GM21526 (cell line): Measurements from ENCODE around the gene HCN1.

Experiments
- ATAC-seq: cut with Tn5 transposase; IDR thresholded peaks from one replicate; pipeline ENCODE4 v1.9.1; 2021; ENCODE audit warnings: moderate library complexity; ENCODE audit not compliant: unreplicated experiment, low FRiP score

The HCN1 gene

DNA sequence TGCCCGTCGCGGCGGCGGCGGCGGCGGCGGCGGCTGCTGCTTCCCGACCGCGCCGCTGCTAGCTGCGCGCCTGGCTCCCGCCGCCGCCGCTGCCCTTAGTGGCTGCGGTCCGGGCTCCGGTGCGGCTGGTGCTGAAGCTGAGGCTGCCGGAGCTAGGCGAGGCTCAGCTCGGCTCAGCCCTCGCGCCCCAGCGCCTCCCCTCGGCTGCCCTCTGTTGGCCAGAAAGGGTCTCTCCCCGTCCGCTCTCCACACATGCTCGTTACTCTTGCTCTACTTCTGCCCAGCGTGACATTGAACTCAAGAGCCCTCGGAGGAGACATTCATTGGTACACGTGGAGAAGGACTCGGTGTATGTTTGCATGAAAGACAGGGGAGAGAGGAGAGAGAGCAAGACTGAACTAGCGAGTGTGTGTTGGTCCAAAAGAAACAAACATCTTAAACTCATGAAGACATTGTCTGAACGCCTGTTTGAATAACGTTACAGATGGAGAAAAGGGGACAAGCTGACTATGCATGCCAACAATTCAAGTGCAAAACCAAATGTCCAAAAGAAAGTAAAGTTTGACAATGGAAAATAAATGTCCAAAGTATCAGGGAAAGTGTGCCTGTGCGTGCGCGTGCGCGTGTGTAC, at the start of gene HCN1:
HCN1 (minus strand) TSS at position 175 of the 631 bp plus-strand sequence.
- no peak for ATAC-seq

DNA sequence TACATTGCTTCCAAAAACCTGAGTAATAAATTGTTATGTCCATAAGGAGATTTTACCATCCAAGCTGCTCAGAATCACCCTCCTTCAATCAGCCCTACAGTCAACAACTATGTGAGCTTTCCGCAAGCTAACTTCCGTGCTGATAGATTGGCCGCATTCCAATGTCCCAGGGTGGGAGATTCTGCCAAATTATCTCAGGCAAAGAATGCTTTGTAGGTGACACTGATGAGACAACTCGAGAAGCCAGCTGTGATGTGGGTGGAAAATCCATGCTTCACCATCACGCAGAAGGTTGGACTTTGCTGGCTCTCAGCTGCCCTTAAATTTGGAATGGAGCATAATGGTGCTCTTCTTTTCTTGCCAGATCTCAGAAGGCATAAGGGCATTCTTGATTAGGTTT, 44.9 kb upstream of the HCN1 start:
- ATAC-seq = no peak

DNA sequence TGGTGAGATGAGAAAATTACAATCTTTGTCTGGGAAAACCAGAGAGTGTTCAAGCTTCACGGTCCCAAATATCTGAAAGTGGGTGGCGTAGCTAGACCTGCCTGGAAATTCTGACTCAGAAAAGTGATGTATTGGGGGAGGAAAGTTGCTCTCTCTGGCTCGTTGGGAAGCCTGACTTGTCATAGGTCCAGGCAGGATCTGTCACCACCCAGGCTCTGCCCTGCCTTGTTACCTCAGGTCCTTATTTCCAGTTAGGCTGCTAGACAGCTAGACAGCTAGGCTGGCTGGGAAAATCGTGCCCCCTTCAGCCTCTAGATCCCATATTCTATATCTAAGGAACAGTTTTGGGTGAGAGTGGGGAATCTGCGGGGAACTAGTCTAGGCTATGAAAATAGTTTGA, 41.0 kb upstream of the HCN1 start:
- ATAC-seq = no peak

DNA sequence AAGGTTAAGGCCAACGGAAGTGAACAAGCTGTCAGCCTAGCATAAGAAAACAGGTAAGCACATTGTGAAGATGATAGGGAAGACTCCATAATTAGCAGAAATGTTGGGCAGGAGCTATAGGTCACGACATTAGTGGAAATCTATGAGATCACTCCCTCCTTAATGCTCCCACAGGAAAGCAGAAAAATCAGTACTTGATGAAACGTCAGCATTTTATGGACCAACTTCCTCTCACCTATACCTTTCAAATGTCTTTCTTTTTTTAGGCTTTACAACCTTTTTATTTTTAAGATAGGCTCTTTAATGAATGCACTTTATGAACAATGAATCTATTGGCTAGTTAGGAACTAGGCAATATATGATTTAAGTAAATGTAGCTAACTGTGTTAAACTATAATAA, 29.4 kb upstream of the HCN1 start:
- ATAC-seq = no peak

DNA sequence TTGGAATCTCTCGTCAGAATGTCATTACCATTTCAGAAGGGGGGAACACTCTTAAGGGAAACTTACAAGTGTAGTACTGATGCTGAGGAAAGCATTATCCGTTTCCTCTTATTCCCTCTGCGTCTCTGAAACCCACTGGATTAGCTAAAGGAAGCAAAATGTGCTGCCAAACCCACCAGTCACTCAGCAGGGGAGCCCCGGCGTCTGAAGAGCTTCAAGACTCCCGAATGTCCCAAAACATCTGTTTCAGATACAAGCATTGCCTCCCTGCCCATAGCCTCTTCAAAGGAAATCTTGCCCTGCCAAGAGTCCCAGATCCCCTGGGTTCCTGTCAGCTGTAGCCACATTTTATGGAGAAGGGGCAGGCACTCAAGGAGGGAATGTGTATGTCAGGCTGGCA, 1.0 kb upstream of the HCN1 start:
- ATAC-seq = no peak

DNA sequence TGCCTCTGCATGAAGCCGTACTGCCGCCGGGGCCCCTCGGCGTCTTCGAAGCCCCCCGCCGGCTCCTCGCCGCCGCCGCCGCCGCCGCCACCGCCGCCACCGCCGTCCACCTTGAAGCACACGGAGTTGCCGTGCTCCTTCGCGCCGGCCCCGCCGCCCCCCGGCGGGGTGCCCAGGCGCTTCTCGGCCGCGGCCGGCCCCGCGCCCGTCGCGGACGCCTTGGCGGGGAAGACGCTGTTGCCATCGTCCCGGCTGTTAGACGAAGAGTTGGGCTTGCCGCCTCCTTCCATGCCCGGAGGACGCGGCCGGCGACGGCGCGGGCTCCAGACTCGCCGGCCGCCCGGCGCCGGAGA, 400 bp downstream of the HCN1 start:
- no peak for ATAC-seq

DNA sequence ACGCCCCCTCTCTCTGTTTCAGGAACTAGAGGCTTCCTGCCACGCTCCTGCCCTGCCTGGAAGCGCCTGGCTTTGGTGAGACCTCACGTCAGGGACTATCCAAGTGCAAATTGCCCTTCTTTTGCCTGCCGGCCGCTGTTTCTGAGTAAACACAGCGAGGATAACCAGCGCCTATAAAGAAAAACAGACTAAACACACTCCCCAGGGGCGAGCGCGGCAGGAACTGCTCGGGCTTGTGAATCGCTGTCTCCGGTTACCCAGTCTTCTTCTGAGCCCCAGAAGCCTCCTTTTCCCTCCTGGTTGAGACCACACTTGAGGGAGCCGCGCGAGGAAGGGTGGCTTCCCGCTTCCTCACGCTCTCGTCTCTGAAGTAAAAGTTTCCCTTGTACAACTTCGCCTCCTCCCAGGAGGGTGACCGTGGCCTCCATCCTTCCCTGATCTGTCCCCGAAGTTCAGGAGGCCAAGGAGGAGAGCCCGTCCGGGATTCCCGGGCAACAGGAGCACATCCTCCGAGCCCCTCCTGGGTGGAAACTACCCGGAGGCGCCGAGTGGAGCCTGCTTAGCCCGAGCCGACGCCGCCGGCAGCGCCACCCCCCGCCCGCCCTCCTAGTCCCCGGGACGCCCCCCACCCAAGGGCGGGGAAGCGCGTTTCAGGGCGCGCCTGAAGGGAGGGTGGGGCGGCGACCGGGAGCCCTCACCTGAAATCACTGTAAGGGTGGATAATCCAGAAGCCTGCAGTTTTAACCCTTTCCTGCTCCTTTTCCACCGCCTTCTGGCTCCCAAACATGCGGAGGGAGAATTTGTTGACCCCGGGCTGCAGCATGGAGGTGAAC, 993 bp downstream of the HCN1 start:
- no peak for ATAC-seq

DNA sequence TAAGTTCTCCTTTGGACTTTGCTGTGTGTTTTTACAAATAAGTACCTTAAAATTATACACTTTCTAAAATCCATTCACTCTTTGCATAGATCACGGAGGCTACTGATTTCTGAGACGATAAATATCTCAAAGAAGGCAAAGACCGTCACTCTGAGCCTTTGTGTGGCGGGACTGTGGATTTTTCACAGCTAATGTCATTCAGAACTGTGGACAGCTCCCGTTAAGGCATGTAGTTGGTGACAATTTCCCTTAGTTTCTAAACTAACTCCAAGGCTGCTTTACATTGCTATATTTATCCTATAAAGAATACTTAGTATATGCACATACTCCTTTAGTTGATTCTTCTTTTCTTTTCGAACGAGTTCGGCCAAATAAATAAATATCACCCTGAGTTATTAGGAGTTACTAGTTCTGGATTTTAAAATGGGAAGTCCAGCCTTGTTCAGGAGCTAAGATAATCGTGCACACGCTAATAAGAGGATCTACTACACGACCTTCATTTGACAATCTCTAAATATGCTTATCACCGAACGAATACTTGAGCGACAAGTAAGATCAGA, 1.8 kb downstream of the HCN1 start:
- ATAC-seq = no peak

DNA sequence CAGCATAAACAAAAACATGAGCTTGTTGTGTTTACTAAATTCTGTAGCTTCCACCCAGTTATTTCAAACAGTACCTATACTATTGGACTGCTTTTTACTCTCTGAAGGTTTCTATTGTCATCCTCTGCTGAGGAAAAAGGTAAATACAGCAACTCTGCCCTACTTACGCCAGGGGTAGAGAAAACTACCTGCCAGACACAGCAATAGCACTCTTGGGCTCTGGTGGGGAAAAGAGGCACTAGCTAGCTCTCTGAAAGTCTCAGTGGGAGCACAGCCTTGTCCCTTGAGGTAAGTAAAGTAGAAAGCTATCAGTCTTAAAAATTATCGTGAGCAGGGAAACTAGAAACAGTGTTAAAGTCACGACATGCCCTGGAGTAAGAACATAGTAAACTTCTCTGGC, 3.7 kb downstream of the HCN1 start:
- no peak for ATAC-seq

DNA sequence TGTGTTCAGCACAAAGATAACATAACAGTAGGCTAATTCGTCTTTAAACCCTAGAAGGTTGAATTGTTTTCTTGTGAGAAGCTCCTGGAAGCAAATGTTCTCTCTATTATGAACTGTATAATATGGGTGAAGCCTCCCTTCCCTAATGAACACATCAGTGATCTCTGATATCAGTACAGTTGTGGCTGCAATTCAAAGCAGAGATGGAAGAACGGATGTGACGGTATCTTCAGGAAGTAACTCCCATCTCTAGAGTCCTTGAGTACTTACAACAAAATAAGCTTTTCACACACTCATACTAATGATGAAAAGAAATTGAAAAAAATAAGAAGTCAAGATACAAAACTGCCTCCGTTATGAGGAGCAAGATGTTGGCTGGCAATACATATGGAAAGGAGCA, 4.5 kb downstream of the HCN1 start:
- no peak for ATAC-seq

DNA sequence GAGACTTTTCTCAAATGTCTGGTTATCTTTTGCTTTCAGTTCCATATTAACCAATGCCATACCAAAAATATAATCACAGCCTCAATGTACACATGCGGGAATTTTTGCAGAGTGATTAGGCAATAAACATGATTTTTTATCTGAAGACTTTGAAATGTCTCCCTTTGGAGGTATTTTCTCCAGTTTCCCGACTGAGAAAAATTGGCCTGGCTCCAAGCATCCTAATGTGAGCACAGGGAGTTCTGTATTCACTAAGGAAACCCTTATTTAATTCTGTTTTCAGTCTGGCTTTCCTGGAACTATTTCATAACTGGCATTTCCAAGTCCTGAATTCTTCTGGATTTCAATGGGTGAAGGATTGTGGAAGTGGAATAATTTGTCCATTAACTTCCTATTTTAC, 8.5 kb downstream of the HCN1 start:
- ATAC-seq = no peak

DNA sequence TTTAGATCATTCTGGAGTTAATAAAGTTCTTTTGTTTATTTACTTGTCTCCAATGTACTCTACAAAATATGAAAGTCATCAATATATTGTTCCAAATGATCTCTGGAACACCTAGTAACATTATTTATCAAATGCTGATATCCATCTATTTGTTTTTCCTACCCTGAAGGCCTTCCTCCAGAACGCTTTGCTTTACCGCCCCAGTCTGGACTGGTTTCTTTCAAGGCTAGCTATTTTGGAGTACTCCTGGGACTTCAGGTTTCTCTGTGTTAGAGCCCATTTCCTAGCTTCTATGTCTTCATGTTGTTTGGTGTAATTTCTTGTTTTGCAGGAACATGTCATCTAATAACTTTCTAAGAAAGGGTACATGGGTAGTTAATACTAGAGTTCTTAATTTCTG, 9.6 kb downstream of the HCN1 start:
- ATAC-seq = no peak

DNA sequence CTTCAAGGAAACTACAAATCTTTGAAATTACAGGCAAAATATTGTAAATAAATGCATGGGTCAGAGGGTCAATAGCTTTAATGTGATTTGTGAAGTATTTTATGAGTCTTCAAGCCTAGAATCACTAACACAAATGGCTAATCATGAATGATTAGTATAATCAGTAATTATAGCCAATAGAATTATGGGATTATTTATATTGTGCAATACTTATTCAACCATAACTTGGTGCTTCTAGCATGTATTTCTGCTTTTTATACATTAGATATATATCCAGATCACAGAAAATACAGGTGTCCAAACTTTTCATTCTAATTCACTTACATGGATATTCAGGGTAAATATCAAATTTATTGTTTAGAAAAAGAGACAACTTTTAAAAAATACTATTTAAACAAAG, 12.1 kb downstream of the HCN1 start:
- ATAC-seq = no peak

DNA sequence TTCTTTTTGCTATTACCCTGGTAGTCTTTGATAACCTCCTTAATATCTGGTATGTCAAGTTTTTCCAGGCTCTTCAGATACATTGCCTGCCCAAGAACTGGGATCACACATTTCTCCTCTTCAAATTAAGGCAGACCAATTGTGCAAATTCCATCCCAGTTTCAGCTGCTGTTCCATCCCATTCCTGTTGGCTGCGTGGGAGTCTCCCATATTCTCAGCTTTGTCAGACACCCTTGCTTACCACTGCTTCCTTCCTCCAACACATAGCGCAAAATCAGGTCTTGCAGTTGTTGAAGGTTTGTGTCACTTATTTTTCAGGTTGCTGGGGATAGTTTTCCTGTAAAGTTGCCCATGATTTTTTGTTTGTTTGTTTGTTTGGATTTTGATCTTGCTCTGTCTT, 15.2 kb downstream of the HCN1 start:
- ATAC-seq = no peak

DNA sequence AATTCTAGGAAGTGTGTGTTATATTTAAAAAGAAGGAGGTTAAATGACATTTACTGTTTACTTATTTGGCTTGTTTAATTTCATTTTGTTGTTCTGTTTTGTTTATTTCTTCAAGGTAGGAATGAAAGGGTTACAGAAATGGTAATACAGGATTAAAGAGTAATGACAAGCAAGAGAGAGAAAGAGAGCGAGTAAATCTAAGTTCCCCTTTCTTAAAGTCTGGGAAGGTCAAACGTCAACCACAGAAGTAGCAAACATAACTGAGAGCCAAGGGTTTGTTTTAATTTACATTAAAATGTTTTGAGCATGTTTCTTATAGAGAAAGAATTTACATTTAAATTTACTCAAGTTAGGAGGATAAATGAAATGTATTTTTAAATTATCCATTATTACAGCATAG, 18.7 kb downstream of the HCN1 start:
- no peak for ATAC-seq

DNA sequence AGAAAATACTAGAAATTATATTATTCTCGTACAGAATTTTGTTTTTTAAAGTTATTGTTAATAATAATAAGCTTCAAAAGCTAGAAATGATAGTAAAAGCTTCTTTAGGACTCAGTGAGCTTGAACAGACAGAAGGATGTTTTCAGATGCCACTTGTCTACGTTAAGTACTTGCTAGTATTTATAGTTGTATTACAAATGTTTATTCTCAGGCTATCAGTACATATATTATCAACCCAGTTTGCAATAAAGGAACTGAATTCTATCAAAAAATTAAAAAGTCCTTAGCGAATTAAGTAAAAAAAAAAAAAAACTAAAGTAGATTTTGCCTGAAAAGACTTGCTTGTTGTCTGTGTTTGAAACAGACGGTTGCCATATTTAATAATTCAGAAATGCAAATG, 23.9 kb downstream of the HCN1 start:
- ATAC-seq = no peak

DNA sequence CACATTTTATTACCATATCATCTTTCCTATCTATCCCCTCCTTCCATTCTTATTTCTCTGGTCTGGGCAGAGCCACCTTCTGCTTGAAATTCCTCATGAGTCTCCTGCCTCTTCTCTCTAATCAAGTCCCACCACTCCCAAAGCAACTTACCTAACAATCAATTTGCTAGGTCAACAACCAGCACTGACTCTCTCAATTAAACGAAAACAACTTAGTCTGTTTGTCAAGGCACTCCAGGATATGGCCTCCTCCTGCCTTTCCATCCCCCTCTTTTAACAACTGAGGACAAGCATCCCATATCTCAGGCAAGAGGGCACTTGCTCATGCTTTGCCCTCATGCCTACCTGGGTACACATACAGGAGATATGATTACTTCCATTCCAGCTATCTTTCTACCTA, 47.4 kb downstream of the HCN1 start:
- ATAC-seq = no peak

DNA sequence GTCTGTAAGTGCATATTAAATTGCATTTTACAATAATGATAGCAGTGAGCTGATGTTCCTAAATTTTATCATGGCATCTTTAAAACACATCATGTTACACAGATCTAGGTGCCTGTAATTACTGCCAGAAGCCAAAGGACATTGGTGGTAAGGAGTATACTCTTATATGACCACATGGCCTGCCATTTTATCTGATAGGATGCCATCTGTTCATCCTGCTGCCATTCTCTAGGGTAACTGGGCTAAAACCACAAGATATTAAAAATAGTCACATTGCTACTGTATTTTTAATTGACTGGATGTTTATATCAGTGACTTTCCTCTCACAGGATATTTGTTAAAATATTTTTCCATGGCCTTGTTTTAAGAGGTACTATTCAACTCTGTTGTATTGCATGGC, 53.1 kb downstream of the HCN1 start:
- no peak for ATAC-seq

DNA sequence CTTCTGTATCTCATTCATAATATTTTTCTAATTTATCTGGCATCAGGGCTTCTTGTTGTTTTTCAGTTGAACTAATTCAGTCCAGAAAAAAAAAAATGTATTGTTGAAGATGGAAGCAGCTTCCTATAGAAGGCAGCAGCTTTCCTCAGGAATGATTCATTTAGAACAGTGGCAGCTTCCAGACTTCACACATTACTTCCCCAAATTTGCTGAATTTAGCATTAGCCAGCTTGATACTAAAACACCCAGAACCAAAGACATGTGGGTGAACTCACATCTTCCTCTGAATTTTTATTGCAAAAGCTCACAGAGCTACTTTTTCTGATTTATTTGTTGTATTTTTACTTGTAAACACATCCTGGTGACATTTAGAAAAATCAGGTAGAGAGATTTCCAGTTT, 53.8 kb downstream of the HCN1 start:
- no peak for ATAC-seq

DNA sequence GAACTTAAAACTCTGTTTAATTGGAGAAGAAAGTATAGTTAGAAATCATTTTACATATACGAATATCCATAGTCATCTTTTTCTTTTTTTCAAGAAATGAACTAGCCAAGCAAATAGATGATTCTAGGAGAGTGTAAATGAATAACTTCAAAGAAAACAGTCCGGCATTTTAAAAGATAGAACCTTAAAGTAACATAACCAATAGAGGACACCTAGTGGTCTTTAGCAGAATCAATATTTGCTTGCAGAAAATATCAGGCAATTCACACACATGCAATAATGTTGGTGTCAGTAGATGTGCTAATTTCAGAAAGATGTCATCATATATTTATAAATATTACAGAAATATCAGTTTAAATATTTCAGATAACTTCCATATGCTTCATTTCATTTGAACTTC, 57.1 kb downstream of the HCN1 start:
- ATAC-seq = no peak

DNA sequence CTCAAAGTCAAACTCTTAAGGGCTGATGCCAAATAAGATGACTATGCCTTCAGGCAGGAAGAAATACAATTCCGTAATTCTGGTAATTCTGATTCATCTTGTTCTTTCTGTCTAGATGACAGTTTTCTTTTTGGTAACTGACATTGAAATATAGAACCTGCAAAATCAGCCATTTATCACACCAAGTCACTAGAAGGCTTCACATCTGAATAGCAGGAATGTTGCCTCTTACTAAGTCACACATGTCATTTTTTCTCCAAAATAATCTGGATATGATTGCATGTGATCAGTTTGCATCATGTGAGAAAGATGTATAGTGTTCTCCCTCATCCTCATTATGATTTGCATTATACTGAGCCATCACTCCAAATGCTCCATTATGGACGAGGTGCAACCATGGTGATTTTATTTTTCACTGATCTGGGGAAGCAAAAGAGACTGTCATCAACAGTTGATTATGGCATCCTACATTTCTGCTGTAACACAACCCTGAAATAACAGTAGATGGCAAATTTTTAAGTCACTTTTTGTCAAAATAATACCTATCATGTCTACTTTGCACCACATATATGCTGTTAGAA, 69.0 kb downstream of the HCN1 start:
- no peak for ATAC-seq

DNA sequence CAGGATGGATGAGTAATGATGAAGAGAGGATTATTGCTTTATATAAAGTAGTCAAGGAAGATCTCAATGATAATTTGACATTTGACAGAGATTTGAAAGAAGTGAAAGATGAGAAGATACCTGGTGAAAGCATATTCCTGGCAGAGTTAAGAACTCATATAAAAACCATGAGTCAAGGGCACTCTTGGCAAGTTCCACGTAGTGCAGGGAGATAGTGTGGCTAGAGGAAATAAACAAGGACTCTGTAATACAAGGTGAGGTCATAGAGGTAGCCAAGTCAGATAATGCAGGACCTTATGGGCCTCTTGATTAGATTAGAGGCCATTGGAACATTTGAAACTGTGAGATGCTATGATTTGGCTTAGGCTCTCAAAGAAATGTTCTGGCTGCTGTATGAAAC, 72.3 kb downstream of the HCN1 start:
- ATAC-seq = no peak
